GM12878 (cell line): ENCODE results near the gene DMD. TPM values are rescaled to one million over a fixed set of nuclear protein-coding genes. Genes with fewer than 3 reads are reported as not detected.

Experiments
- BACH1 ChIP-seq: fragments of 450-650 bp; IDR thresholded peaks from 2 replicates; pipeline ENCODE4 v1.6.1; 2017; ENCODE audit warnings: mild to moderate bottlenecking, borderline replicate concordance
- BHLHE40 ChIP-seq, 2 experiments: fragments of 450-650 bp in 1 of 2; IDR thresholded peaks; 2 replicates each; pipeline ENCODE4 v1.6.1; 2011 to 2017; ENCODE audit warnings: low read depth in 2 of 2, borderline replicate concordance in 1 of 2, improper control_type of control experiment in 1 of 2, low read length in 1 of 2, mild to moderate bottlenecking in 1 of 2
- BMI1 ChIP-seq: fragments of 450-650 bp; IDR thresholded peaks from 2 replicates; pipeline ENCODE4 v1.6.1; 2016; ENCODE audit warnings: mild to moderate bottlenecking, moderate library complexity, borderline replicate concordance
- CHD2 ChIP-seq: IDR thresholded peaks from 2 replicates; pipeline ENCODE4 v1.6.1; 2011; ENCODE audit warnings: low read depth, low read length, improper control_type of control experiment, borderline replicate concordance
- CREM ChIP-seq: IDR thresholded peaks from 2 replicates; pipeline ENCODE4 v1.6.1; 2014; ENCODE audit warnings: antibody characterized with exemption, low read depth
- DPF2 ChIP-seq: fragments of 450-650 bp; IDR thresholded peaks from 2 replicates; pipeline ENCODE4 v1.6.1; 2017; ENCODE audit warnings: mild to moderate bottlenecking
- EP300 ChIP-seq, 2 experiments: fragments of 150-350 bp in 1 of 2; IDR thresholded peaks; 2 replicates each; pipeline ENCODE4 v1.6.1; 2011 to 2012; ENCODE audit warnings: low read depth in 2 of 2, low read length in 2 of 2, borderline replicate concordance in 1 of 2, improper control_type of control experiment in 1 of 2, inconsistent platforms in 1 of 2; ENCODE audit not compliant: control insufficient read depth in 1 of 2
- EZH2 ChIP-seq: IDR thresholded peaks from 2 replicates; pipeline ENCODE4 v1.6.1; 2012; ENCODE audit warnings: low read depth, mild to moderate bottlenecking, control low read depth, inconsistent platforms, low read length, borderline replicate concordance; ENCODE audit not compliant: control insufficient read depth
- HDAC2 ChIP-seq: fragments of 200-600 bp; sonication (generic); IDR thresholded peaks from 2 replicates; pipeline ENCODE4 v1.6.1; 2017
- IKZF2 ChIP-seq, 2 experiments: fragments of 450-650 bp; IDR thresholded peaks; 2 replicates each; pipeline ENCODE4 v1.6.1; 2017; ENCODE audit warnings: mild to moderate bottlenecking in 2 of 2, moderate library complexity in 2 of 2
- JUNB ChIP-seq: IDR thresholded peaks from 2 replicates; pipeline ENCODE4 v1.6.1; 2016; ENCODE audit warnings: antibody characterized with exemption, mild to moderate bottlenecking
- JUND ChIP-seq: IDR thresholded peaks from 2 replicates; pipeline ENCODE4 v1.6.1; 2012; ENCODE audit warnings: low read depth, mild to moderate bottlenecking, low read length, improper control_type of control experiment, moderate library complexity
- KLF5 ChIP-seq: fragments of 450-650 bp; IDR thresholded peaks from 2 replicates; pipeline ENCODE4 v1.6.1; 2014; ENCODE audit warnings: mild to moderate bottlenecking; ENCODE audit not compliant: partially characterized antibody
- MTA2 ChIP-seq: fragments of 450-650 bp; IDR thresholded peaks from 2 replicates; pipeline ENCODE4 v1.6.1; 2016; ENCODE audit warnings: low read depth, mild to moderate bottlenecking, moderate library complexity
- NBN ChIP-seq: fragments of 450-650 bp; IDR thresholded peaks from 2 replicates; pipeline ENCODE4 v1.6.1; 2016
- NFYA ChIP-seq: IDR thresholded peaks from 2 replicates; pipeline ENCODE4 v1.6.1; 2011; ENCODE audit warnings: low read depth, mild to moderate bottlenecking, low read length, improper control_type of control experiment, borderline replicate concordance
- NR2F1 ChIP-seq: fragments of 450-650 bp; conservative IDR thresholded peaks from 2 replicates; pipeline ENCODE4 v1.6.1; 2017; ENCODE audit warnings: mild to moderate bottlenecking
- RB1 ChIP-seq: fragments of 450-650 bp; formaldehyde crosslinking; IDR thresholded peaks from 2 replicates; pipeline ENCODE4 v1.6.1; 2017; ENCODE audit warnings: mild to moderate bottlenecking, borderline replicate concordance
- TBL1XR1 ChIP-seq: IDR thresholded peaks from 2 replicates; pipeline ENCODE4 v1.6.1; 2012; ENCODE audit warnings: low read depth, low read length, improper control_type of control experiment
- TCF12 ChIP-seq: IDR thresholded peaks from 2 replicates; pipeline ENCODE4 v1.6.1; 2011; ENCODE audit warnings: low read depth, mild to moderate bottlenecking, low read length
- TCF7 ChIP-seq: IDR thresholded peaks from 2 replicates; pipeline ENCODE4 v1.6.1; 2014; ENCODE audit warnings: antibody characterized with exemption, borderline replicate concordance
- polyA plus RNA-seq, 11 experiments: library from polyadenylated mRNA; depleted of rRNA in 4 of 11; unstranded in 6 of 11; stranded (reverse) in 5 of 11; fragments of >200 nt; fragmentation: Nextera tagmentation in 4 of 11; fragmentation: Illumina TruSeq in 1 of 11; extraction: Ambion mirVana in 4 of 11; extraction: Trizol in 1 of 11; gene quantifications; 1 replicate in 1 of 11; 2 replicates in 10 of 11; pipeline versions ENCODE4 v1.2.1 to v1.2.3, GENCODE V29; 2011 to 2016; ENCODE audit warnings: inconsistent platforms in 2 of 11, missing spikeins in 2 of 11, low read depth in 1 of 11
- total RNA-seq, 4 experiments: library from RNA; depleted of rRNA in 3 of 4; stranded (reverse); fragments of >200 nt in 3 of 4; fragmentation: Illumina TruSeq in 1 of 4; extraction: Trizol in 1 of 4; gene quantifications; 2 replicates each; pipeline versions ENCODE4 v1.2.1 to v1.2.3, GENCODE V29; 2013 to 2021
- TF ChIP-seq, protein P1 (sequence below): IDR thresholded peaks from 2 replicates; pipeline ENCODE4 v1.6.1; 2012; ENCODE audit warnings: low read length, inconsistent platforms
- TF ChIP-seq, protein P2 (sequence below): fragments of 450-650 bp; IDR thresholded peaks from 2 replicates; pipeline ENCODE4 v1.6.1; 2017; ENCODE audit warnings: low read depth, mild to moderate bottlenecking, moderate library complexity
- TF ChIP-seq, protein P3 (sequence below): fragments of 450-650 bp; IDR thresholded peaks from 2 replicates; pipeline ENCODE4 v1.6.1; 2017; ENCODE audit warnings: mild to moderate bottlenecking, moderate library complexity

Gene DMD
- total and polyA plus RNA-seq, 10 of the 15 experiments (the other 5 are each of a cell fraction or from before 2014, with no cell fraction given), result 1.4 to 24.3 (median 4.3) TPM

DNA sequence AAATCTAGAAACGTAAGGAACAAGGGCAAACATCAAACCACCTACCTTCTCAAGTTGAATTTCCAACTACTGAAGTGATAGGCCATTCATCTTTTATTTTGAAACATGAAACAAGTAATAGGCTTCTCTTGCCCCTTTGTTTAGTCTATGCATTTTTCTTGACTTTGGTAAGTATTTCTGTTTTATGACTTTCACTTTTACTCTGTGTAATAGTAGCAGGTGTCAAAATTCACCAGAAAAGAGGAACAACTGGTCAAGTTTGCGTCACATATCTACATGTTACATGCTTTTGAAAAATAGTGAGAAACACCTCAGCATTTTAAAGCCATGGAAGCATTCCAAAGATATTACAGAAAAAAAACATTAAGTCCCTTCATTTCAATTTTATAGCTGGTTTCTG, 1982.4 kb downstream of the DMD start (continued):
- TF ChIP-seq, protein P1, sequence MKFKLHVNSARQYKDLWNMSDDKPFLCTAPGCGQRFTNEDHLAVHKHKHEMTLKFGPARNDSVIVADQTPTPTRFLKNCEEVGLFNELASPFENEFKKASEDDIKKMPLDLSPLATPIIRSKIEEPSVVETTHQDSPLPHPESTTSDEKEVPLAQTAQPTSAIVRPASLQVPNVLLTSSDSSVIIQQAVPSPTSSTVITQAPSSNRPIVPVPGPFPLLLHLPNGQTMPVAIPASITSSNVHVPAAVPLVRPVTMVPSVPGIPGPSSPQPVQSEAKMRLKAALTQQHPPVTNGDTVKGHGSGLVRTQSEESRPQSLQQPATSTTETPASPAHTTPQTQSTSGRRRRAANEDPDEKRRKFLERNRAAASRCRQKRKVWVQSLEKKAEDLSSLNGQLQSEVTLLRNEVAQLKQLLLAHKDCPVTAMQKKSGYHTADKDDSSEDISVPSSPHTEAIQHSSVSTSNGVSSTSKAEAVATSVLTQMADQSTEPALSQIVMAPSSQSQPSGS, result peak; percentile 77
- TF ChIP-seq BHLHE40 (IDR thresholded peaks at IDR 0.05; ENCODE audit: borderline replicate concordance in 1 of 2, low read depth in 2 of 2, low read length in 1 of 2), result peak; percentile 46 to 72; a peak in 3 of 4 replicates
- TF ChIP-seq JUND, result peak; percentile 64; the same call in 1 of the 2 replicates
- peak; percentile 88 to 93; a peak in 3 of 4 replicates for TF ChIP-seq IKZF2 (IDR thresholded peaks at IDR 0.05)
- peak; percentile 92 for TF ChIP-seq DPF2
- peak; percentile 93 to 99 for TF ChIP-seq EP300 (IDR thresholded peaks at IDR 0.05; ENCODE audit: borderline replicate concordance in 1 of 2, control insufficient read depth in 1 of 2, low read depth in 2 of 2, low read length in 2 of 2)
- no peak for TF ChIP-seq NFYA
- peak; percentile 94 for TF ChIP-seq MTA2
- TF ChIP-seq TBL1XR1, result 0 out of 2 replicates have a peak, but pooled peaks have one; percentile 35
- TF ChIP-seq, protein P2, sequence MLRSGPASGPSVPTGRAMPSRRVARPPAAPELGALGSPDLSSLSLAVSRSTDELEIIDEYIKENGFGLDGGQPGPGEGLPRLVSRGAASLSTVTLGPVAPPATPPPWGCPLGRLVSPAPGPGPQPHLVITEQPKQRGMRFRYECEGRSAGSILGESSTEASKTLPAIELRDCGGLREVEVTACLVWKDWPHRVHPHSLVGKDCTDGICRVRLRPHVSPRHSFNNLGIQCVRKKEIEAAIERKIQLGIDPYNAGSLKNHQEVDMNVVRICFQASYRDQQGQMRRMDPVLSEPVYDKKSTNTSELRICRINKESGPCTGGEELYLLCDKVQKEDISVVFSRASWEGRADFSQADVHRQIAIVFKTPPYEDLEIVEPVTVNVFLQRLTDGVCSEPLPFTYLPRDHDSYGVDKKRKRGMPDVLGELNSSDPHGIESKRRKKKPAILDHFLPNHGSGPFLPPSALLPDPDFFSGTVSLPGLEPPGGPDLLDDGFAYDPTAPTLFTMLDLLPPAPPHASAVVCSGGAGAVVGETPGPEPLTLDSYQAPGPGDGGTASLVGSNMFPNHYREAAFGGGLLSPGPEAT, result peak; percentile 76
- TF ChIP-seq TCF12, result peak; percentile 56; the same call in 1 of the 2 replicates
- peak; percentile 38; the same call in 1 of the 2 replicates for TF ChIP-seq TCF7
- TF ChIP-seq NR2F1, result 0 out of 2 replicates have a peak, but pooled peaks have one; percentile 39
- TF ChIP-seq, protein P3, sequence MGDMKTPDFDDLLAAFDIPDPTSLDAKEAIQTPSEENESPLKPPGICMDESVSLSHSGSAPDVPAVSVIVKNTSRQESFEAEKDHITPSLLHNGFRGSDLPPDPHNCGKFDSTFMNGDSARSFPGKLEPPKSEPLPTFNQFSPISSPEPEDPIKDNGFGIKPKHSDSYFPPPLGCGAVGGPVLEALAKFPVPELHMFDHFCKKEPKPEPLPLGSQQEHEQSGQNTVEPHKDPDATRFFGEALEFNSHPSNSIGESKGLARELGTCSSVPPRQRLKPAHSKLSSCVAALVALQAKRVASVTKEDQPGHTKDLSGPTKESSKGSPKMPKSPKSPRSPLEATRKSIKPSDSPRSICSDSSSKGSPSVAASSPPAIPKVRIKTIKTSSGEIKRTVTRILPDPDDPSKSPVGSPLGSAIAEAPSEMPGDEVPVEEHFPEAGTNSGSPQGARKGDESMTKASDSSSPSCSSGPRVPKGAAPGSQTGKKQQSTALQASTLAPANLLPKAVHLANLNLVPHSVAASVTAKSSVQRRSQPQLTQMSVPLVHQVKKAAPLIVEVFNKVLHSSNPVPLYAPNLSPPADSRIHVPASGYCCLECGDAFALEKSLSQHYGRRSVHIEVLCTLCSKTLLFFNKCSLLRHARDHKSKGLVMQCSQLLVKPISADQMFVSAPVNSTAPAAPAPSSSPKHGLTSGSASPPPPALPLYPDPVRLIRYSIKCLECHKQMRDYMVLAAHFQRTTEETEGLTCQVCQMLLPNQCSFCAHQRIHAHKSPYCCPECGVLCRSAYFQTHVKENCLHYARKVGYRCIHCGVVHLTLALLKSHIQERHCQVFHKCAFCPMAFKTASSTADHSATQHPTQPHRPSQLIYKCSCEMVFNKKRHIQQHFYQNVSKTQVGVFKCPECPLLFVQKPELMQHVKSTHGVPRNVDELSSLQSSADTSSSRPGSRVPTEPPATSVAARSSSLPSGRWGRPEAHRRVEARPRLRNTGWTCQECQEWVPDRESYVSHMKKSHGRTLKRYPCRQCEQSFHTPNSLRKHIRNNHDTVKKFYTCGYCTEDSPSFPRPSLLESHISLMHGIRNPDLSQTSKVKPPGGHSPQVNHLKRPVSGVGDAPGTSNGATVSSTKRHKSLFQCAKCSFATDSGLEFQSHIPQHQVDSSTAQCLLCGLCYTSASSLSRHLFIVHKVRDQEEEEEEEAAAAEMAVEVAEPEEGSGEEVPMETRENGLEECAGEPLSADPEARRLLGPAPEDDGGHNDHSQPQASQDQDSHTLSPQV, result peak; percentile 88
- TF ChIP-seq NBN, result peak; percentile 54; the same call in 1 of the 2 replicates
- no peak for TF ChIP-seq KLF5
- TF ChIP-seq CREM, result peak; percentile 84
- TF ChIP-seq BACH1, result peak; percentile 82; the same call in 1 of the 2 replicates
- no peak for TF ChIP-seq HDAC2
- peak; percentile 80 for TF ChIP-seq BMI1
- TF ChIP-seq JUNB, result peak; percentile 83
- TF ChIP-seq RB1, result no peak
- TF ChIP-seq EZH2, result no peak
- peak; percentile 54; the same call in 1 of the 2 replicates for TF ChIP-seq CHD2
